A673 (cell line): ENCODE results near the gene CNOT10.

ENCODE experiments used
- CTCF ChIP-seq: fragments of 300-800, 200-600 bp; sonication (generic); conservative IDR thresholded peaks from 2 replicates; pipeline ENCODE4 v1.5.1; 2017; ENCODE audit warnings: low read depth, mild to moderate bottlenecking, antibody characterized with exemption, low read length, moderate library complexity, mixed read lengths
- EZH2 ChIP-seq: fragments of 200-600 bp; sonication (generic); IDR thresholded peaks from 2 replicates; pipeline ENCODE4 v1.6.1; 2017; ENCODE audit warnings: borderline replicate concordance, low read depth, mild to moderate bottlenecking, mixed read lengths, antibody characterized with exemption, low read length; ENCODE audit not compliant: poor library complexity, severe bottlenecking

- TF ChIP-seq CTCF: no peak
- no peak for TF ChIP-seq EZH2
Observed at GRCh38 chr3:32708672-32709283, 23.8 kb downstream of the CNOT10 start.
